ENCODE measurements around the gene ARRDC3. TPM values are rescaled to one million over a fixed set of nuclear protein-coding genes. Genes with fewer than 3 reads are reported as not detected.
"Not testable (repeated sequence)": the region's sequence is repeated elsewhere in the genome, so short reads cannot be mapped to it uniquely, and the experiment has no call there.

Gene ARRDC3
- total RNA-seq, 2 experiments from 2014 or later: 36.5 to 37.1 TPM

DNA sequence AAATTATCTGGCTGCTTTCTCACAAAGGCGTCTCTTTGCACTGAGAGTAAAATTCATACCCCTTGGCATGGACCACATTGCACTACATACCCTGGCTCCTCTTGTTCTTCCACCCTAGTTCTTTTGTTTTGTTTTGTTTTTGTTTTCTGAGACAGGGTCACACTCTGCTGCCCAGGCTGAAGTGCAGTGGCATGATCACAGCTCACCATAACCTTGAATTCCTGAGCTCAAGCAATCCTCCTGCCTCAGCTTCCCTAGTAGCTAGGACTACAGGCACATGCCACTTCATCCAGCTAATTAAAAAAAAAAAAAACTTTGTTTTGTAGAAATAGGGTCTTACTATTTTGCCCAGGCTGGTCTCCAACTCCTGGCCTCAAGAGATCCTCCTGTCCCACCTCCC, 51.4 kb downstream of the ARRDC3 start:
- Mint-ChIP-seq H3K4me1 (ENCODE audit: low read depth) (peaks cover 30% of the 10 kb centered on the region), H3K4me3 (no peak overlapping the region), H3K9me3 (ENCODE audit: insufficient read depth) (no peaks in the 10 kb centered on the region), H3K36me3 (ENCODE audit: low read depth) (no peaks in the 10 kb centered on the region), H3K27ac (no peak overlapping the region), H3K27me3 (ENCODE audit: low read depth) (no peaks in the 10 kb centered on the region)
- ChIA-PET POLR2A (interaction anchor here (1.0 to 1.9 kb wide), 3 partner anchors 18 to 52 kb away, joined by 3 to 12 read pairs (median 4); partner anchors contain the start of gene ARRDC3), CTCF (interaction anchor here (0.7 to 1.2 kb wide), 2 partner anchors 53 to 55 kb away, joined by 3 to 4 read pairs; no protein-coding TSS in a partner anchor)
- ATAC-seq: no peak
- DNase-seq: no peak

DNA sequence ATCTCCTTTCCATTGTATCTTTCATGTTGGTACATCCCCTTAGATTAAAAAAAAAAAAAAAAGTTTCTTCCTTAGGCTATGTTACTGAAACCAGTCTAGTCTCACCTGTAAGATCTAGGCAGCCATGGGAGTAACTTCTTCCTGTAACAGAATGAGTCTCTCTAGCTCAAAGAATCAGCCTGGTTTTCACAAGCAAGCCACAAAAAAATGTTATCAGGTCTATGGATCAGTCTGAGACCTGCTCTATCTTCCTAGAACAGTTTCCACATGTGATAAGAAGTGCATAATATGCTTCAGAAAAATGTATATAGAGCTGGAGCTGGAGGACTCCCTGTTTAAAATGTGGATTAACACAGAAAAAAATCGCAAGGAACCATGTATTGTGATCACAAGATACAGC, 53.8 kb downstream of the ARRDC3 start:
- no peaks in the 10 kb centered on the region for H3K9me3 Mint-ChIP-seq (ENCODE audit: insufficient read depth)

DNA sequence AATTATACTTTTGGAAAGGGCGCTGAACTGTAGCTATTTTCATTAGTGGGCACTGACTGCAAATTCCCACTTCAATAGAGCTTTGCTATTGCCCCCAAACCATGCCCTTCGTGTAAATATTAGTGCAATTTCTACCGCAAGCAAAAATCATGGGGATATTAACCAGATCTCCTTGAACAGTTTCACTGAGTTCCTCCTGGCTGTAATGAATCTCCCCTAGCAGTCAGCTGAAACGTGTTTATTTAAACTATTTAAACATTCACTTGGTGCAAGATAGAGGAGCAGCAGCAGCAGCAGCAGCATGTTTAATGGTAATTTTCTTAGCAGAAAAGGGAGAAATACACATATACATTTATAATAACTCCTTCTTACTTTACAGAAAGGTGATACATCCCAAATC, 54.4 kb downstream of the ARRDC3 start:
- H3K27ac Mint-ChIP-seq: no peak overlapping the region
- no peak overlapping the region for H3K4me3 Mint-ChIP-seq
- ATAC-seq (no peak), DNase-seq (no peak)
- no peaks in the 10 kb centered on the region for H3K36me3 Mint-ChIP-seq (ENCODE audit: low read depth)
- no peaks in the 10 kb centered on the region for H3K27me3 Mint-ChIP-seq (ENCODE audit: low read depth)
- ChIA-PET POLR2A (interaction anchor here (1.1 kb wide), 1 partner anchor 48 kb away, joined by 4 read pairs; no protein-coding TSS in a partner anchor), CTCF (interaction anchor here (1.0 to 1.1 kb wide), 4 partner anchors 11 to 110 kb away, joined by 3 read pairs; no protein-coding TSS in a partner anchor)
- H3K9me3 Mint-ChIP-seq (ENCODE audit: insufficient read depth): no peaks in the 10 kb centered on the region
- H3K4me1 Mint-ChIP-seq (ENCODE audit: low read depth): peaks cover 30% of the 10 kb centered on the region

More for the DNA sequence above, 53.8 kb downstream of the ARRDC3 start:
- ATAC-seq (peak; percentile 72), DNase-seq (no peak)
- peaks cover 30% of the 10 kb centered on the region for H3K4me1 Mint-ChIP-seq (ENCODE audit: low read depth)
- H3K27me3 Mint-ChIP-seq (ENCODE audit: low read depth): no peaks in the 10 kb centered on the region
- CTCF ChIA-PET: interaction anchor here (1.0 to 1.5 kb wide), 6 partner anchors 12 to 110 kb away, joined by 3 to 4 read pairs (median 3); no protein-coding TSS in a partner anchor
- POLR2A ChIA-PET: interaction anchor here (0.6 to 1.1 kb wide), 2 partner anchors 49 to 270 kb away, joined by 3 to 4 read pairs; no protein-coding TSS in a partner anchor
- H3K36me3 Mint-ChIP-seq (ENCODE audit: low read depth): no peaks in the 10 kb centered on the region
- no peak overlapping the region for H3K4me3 Mint-ChIP-seq
- no peak overlapping the region for H3K27ac Mint-ChIP-seq

DNA sequence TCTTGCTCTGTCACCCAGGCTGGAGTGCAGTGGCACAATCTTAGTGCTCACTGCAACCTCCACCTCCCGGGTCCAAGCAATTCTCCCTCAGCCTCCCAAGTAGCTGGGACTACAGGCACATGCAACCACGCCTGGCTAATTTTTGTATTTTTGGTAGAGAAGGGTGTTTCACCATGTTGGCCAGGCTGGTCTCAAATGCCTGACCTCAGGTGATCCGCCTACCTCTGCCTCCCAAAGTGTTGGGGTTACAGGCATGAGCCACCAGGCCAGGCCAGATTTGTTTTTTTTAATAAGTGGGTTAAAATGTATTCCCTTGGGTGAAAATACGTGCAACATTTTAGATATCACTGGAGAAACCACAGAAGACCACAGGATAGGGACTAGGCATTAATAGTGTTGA, 60.1 kb downstream of the ARRDC3 start:
- H3K27ac Mint-ChIP-seq; DNase-seq; H3K4me3 Mint-ChIP-seq; CTCF ChIA-PET; ATAC-seq; H3K9me3 Mint-ChIP-seq (ENCODE audit: insufficient read depth); H3K4me1 Mint-ChIP-seq (ENCODE audit: low read depth); POLR2A ChIA-PET; H3K27me3 Mint-ChIP-seq (ENCODE audit: low read depth); H3K36me3 Mint-ChIP-seq (ENCODE audit: low read depth): not testable (repeated sequence)

DNA sequence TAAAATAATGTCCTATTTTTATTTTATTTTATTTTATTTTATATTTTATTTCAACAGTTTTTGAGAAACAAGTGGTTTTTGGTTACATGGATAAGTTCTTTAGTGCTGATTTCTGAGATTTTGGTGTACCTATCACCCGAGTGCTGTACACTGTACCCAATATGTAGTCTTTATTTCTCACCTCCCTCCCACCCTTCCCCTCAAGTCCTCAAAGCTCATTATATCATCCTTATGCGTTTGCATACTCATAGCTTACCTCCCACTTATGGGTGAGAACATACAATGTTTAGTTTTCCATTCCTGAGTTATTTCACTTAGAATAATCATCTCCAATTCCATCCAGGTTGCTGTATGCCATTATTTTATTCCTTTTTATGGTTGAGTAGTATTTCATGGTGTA, 63.5 kb downstream of the ARRDC3 start:
- ChIA-PET CTCF (no interaction called here), POLR2A (no interaction called here)
- ATAC-seq: no peak
- H3K36me3 Mint-ChIP-seq (ENCODE audit: low read depth): no peaks in the 10 kb centered on the region
- no peak for DNase-seq
- H3K9me3 Mint-ChIP-seq (ENCODE audit: insufficient read depth): no peaks in the 10 kb centered on the region
- H3K4me3 Mint-ChIP-seq: no peak overlapping the region
- H3K27me3 Mint-ChIP-seq (ENCODE audit: low read depth): no peaks in the 10 kb centered on the region
- peaks cover 13% of the 10 kb centered on the region for H3K4me1 Mint-ChIP-seq (ENCODE audit: low read depth)
- H3K27ac Mint-ChIP-seq: no peak overlapping the region

DNA sequence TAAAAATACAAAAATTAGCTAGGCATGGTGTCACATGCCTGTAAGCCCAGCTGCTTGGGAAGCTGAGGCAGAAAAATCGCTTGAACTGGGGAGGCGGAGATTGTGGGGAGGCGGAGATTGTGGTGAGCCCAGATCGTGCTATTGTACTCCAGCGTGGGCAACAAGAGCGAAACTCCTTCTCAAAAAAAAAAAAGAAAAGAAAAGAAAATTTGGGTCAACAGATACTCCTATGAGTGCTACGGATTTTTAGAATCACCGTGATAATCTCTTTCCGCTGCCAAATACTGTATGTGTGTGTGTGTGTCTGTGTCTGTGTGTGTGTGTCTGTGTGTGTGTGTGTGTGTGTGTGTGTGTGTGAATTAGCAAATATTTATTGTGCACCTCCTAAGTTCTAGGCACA, 64.4 kb downstream of the ARRDC3 start:
- DNase-seq: peak; percentile 36
- POLR2A ChIA-PET: no interaction called here
- CTCF ChIA-PET: no interaction called here

More for the DNA sequence above, 64.4 kb downstream of the ARRDC3 start:
- Mint-ChIP-seq H3K36me3 (ENCODE audit: low read depth) (no peaks in the 10 kb centered on the region), H3K4me3 (no peak overlapping the region), H3K27me3 (ENCODE audit: low read depth) (no peaks in the 10 kb centered on the region), H3K27ac (no peak overlapping the region), H3K9me3 (ENCODE audit: insufficient read depth) (no peaks in the 10 kb centered on the region), H3K4me1 (ENCODE audit: low read depth) (peaks cover 22% of the 10 kb centered on the region)
- ATAC-seq: no peak
